ENCODE data around the gene EVX2. TPM values are rescaled to one million over a fixed set of nuclear protein-coding genes. Genes with fewer than 3 reads are reported as not detected.

EVX2 gene
- total RNA-seq (2022; extraction: Qiagen RNA extraction; ENCODE audit: low read depth): 0.02 TPM in 1 of 5 replicates, not detected in the others

DNA sequence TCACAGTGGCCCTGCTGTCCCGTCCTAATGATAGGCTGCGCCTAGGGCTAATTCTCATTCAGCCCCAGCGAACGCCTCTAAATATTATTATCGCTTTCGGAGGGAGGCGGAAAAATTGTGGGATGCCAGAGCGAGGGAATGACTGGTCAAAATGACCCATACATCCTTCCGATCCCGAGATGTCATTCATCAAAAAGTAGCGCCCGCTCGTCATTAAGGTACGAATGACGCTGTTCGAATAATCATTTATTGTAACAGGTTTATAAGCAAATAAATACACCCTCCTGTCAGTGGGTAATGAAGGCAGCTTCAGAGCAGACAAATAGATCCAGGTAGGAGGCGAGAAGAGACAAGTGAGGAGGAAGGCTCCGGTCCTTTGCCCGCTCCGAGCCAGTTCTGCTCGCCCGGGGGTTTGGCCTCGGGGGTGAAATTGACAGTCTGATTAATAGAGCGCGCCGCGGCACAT is at the start of gene EVX2:
EVX2 (minus strand) TSS at position 167 of the 466 bp plus-strand sequence. CDS start 186 bp downstream, outside the sequence.

GRCh38 chr2:176128982-176129796 is 45.4 kb upstream of the EVX2 start, which contains the start of gene HOXD8:
Gene HOXD8, plus strand, starts transcription at chr2:176129705. Its CDS starts 662 bp downstream, at chr2:176130367.

DNA sequence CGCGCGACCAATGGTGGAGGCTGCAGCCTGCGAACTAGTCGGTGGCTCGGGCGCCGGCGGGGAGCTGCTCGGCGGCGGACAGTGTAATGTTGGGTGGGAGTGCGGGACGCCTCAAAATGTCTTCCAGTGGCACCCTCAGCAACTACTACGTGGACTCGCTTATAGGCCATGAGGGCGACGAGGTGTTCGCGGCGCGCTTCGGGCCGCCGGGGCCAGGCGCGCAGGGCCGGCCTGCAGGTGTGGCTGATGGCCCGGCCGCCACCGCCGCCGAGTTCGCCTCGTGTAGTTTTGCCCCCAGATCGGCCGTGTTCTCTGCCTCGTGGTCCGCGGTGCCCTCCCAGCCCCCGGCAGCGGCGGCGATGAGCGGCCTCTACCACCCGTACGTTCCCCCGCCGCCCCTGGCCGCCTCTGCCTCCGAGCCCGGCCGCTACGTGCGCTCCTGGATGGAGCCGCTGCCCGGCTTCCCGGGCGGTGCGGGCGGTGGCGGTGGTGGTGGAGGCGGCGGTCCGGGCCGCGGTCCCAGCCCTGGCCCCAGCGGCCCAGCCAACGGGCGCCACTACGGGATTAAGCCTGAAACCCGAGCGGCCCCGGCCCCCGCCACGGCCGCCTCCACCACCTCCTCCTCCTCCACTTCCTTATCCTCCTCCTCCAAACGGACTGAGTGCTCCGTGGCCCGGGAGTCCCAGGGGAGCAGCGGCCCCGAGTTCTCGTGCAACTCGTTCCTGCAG is 39.1 kb upstream of the EVX2 start, which contains the start of gene HOXD9:
HOXD9 (plus strand) TSS at position 37 of the 728 bp plus-strand sequence; CDS start at position 87, 50 bp downstream.

GRCh38 chr2:176115883-176116813 is 32.4 kb upstream of the EVX2 start, which contains the start of gene HOXD10:
Gene HOXD10, plus strand, starts transcription at chr2:176116778. Its CDS starts 56 bp downstream, at chr2:176116834.

GRCh38 chr2:176106581-176107539 is 23.1 kb upstream of the EVX2 start, which contains the start of gene HOXD11:
Gene HOXD11, plus strand, starts transcription at chr2:176107280. Its CDS starts 76 bp downstream, at chr2:176107356.

DNA sequence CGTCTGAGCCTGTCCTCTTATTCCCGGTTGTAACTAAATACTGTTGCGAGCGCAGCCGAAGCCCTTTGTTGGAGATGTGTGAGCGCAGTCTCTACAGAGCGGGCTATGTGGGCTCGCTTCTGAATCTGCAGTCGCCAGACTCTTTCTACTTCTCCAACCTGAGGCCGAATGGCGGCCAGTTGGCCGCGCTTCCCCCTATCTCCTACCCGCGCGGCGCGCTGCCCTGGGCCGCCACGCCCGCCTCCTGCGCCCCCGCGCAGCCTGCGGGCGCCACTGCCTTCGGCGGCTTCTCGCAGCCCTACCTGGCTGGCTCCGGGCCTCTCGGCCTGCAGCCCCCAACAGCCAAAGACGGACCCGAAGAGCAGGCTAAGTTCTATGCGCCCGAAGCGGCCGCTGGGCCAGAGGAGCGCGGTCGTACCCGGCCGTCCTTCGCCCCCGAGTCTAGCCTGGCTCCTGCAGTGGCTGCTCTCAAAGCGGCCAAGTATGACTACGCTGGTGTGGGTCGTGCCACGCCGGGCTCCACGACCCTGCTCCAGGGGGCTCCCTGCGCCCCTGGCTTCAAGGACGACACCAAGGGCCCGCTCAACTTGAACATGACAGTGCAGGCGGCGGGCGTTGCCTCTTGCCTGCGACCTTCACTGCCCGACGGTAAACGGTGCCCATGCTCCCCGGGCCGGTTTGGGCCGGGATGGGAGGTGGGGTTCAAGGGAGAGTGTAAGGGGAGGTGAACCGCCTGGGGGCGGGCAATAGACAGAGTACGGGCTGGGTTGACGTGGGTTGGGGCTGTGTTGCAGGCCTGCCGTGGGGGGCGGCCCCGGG is 16.2 kb upstream of the EVX2 start, which contains the start of gene HOXD12:
HOXD12 (plus strand) TSS at position 68 of the 819 bp plus-strand sequence; CDS start at position 75, 7 bp downstream.

GRCh38 chr2:176092270-176093144 is 8.7 kb upstream of the EVX2 start, which contains the start of gene HOXD13:
Gene HOXD13, plus strand, starts transcription at chr2:176092721. Its CDS starts 170 bp downstream, at chr2:176092891.

Other genes with a start within 250 kb of the EVX2 start
- 9.6 to 14.8 TPM (median 13.3 TPM) in 5 replicates for gene LNPK, start 81.7 kb downstream of the EVX2 start, total RNA-seq (2022; extraction: Qiagen RNA extraction; ENCODE audit: low read depth)
- 0.15 to 0.29 TPM (median 0.16 TPM) in 5 replicates for gene HOXD13, start 8.8 kb upstream of the EVX2 start, total RNA-seq (2022; extraction: Qiagen RNA extraction; ENCODE audit: low read depth)
- gene HOXD12, start 15.8 kb upstream of the EVX2 start, total RNA-seq (2022; extraction: Qiagen RNA extraction; ENCODE audit: low read depth): not detected in 5 replicates
- gene HOXD11, start 23.3 kb upstream of the EVX2 start, total RNA-seq (2022; extraction: Qiagen RNA extraction; ENCODE audit: low read depth): 7.6 to 9.1 TPM (median 8.0 TPM) in 5 replicates
- 5.5 to 7.4 TPM (median 7.3 TPM) in 5 replicates for gene HOXD10, start 32.8 kb upstream of the EVX2 start, total RNA-seq (2022; extraction: Qiagen RNA extraction; ENCODE audit: low read depth)
- 1.0 to 1.7 TPM (median 1.2 TPM) in 5 replicates for gene HOXD9, start 38.8 kb upstream of the EVX2 start, total RNA-seq (2022; extraction: Qiagen RNA extraction; ENCODE audit: low read depth)
- gene HOXD8, start 45.7 kb upstream of the EVX2 start, total RNA-seq (2022; extraction: Qiagen RNA extraction; ENCODE audit: low read depth): 2.9 to 5.5 TPM (median 5.4 TPM) in 5 replicates
- 0.29 to 0.66 TPM (median 0.49 TPM) in 5 replicates for gene HOXD4, start 67.6 kb upstream of the EVX2 start, total RNA-seq (2022; extraction: Qiagen RNA extraction; ENCODE audit: low read depth)
- gene HOXD3, start 73.3 kb upstream of the EVX2 start, total RNA-seq (2022; extraction: Qiagen RNA extraction; ENCODE audit: low read depth): 0.14 to 0.33 TPM (median 0.21 TPM) in 4 of 5 replicates, not detected in the other
- gene HOXD1, start 104.7 kb upstream of the EVX2 start, total RNA-seq (2022; extraction: Qiagen RNA extraction; ENCODE audit: low read depth): 0.12 to 0.44 TPM (median 0.21 TPM) in 5 replicates
- gene MTX2, start 185.5 kb upstream of the EVX2 start, total RNA-seq (2022; extraction: Qiagen RNA extraction; ENCODE audit: low read depth): 38.5 to 48.7 TPM (median 43.8 TPM) in 5 replicates